Muscle layer of duodenum (tissue), 2 donors: ENCODE results near the gene IL17REL.
A peak's percentile ranks its signal among the peaks of the same experiment; 100 is the strongest.

Experiments
- H3K27ac ChIP-seq: one replicate; pipeline ENCODE4 v1.7.0; 2013; ENCODE audit warnings: mild to moderate bottlenecking, low read length
- H3K27me3 ChIP-seq: one replicate; pipeline ENCODE4 v1.7.0; 2013; ENCODE audit warnings: low read depth, mild to moderate bottlenecking, control low read depth, low read length
- H3K36me3 ChIP-seq, 2 donors: one replicate each; pipeline ENCODE4 v1.7.0; 2013; ENCODE audit warnings: low read length in 2 of 2, control low read depth in 1 of 2, mild to moderate bottlenecking in 1 of 2; ENCODE audit not compliant: insufficient read depth in 2 of 2, control insufficient read depth in 1 of 2
- H3K4me1 ChIP-seq, 2 donors: one replicate each; pipeline ENCODE4 v1.7.0; 2013; ENCODE audit warnings: low read length in 2 of 2, mild to moderate bottlenecking in 2 of 2, control low read depth in 1 of 2, moderate library complexity in 1 of 2; ENCODE audit not compliant: insufficient read depth in 2 of 2, control insufficient read depth in 1 of 2
- H3K4me3 ChIP-seq, 2 donors: one replicate each; pipeline ENCODE4 v1.7.0; 2013; ENCODE audit warnings: low read length in 2 of 2, low read depth in 1 of 2, mild to moderate bottlenecking in 1 of 2
- H3K9me3 ChIP-seq, 2 donors: one replicate each; pipeline ENCODE4 v1.7.0; 2013; ENCODE audit warnings: low read length in 2 of 2, control low read depth in 1 of 2, mild to moderate bottlenecking in 1 of 2; ENCODE audit not compliant: control insufficient read depth in 1 of 2
- donor health status: healthy.

Gene IL17REL

DNA sequence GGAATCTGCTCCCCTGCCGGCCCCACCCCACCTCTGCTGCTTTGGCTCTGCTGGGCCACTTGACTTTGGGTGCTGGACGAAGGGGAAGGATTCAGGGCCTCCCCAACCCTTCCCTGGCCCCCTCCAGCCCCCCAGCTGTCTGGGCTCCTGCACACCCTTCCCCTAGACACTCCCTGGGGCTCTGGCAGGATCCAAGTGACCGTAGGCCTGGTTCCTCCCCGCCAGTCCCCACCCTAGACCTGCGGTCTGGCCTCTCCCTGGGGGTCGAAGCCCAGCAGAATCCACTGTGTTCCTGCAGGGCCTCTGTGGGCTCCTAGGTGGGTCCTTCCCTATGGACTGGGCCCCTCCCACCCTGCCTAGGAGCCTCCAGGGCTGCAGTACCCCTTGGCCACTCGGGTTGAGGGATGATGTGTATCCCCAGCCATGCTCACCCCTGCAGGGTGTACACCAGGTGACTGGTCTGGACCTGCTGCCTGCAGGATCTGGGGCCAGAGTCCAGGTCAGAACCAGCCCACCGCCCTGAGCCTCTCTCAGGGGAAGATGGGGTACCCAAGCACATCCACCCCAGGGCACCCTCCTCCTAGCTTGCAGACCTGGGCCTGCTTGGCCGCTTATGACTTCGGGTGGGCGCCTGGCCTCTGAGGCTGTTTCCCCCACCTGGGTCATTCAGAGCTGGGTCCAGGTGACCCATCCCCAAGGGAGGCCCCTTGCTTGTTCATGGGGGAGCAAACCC, 46.4 kb downstream of the IL17REL start:
- Histone ChIP-seq H3K27ac (peak overlapping the region; percentile 29), H3K4me3 (no peak overlapping the region), H3K36me3 (peaks cover 11 to 19% of the 10 kb centered on the region in 2 donors), H3K4me1 (peaks cover 17 to 56% of the 10 kb centered on the region in 2 donors), H3K27me3 (no peaks in the 10 kb centered on the region), H3K9me3 (no peaks in the 10 kb centered on the region)

DNA sequence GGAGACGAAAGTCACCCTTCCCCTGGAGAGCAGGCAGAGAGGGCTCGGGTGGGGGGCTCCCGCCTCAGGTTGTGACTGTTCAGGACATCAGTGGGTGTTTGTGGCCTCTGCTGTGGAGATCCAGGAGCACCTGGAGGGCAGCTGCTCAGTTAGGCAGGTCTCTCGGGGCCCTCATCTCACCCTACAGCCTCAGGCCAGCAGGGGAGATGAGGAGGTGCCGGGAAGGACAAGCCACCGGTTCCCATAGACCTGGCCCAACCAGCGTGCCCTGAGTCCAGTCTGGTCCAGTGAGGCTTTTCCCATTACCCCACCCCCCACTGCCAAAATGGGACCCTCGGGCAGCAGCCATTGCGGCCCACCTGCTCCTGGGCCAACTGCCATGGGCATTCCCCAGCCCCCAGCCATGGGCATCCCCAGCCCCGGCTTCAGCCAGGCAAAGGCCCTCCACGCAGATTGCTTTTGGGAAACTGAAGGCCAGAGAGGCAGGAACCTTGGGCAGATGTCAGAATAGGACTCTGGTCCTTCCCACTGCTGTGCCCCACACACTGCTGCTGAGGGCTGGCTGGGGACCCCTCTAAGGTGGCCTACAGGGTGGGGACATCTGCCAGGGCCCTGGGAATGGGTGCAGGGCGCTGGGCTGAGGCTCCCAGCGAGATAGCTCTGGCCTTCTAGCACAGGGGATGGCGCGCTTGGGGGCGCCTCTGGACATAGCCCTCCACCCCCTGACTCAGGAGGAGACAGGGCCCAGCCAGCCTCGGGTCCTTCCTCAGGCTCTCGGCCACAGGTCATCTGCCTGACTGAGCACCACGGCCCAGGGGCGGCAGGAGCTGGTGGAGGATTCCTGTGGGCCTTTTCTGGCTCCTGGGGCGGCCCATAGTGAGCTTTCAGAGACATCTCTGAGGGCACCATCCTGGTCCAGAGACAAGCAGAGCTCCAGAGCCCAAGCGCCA, 47.2 kb downstream of the IL17REL start:
- Histone ChIP-seq H3K9me3 (no peaks in the 10 kb centered on the region), H3K4me1 (peaks cover 17 to 52% of the 10 kb centered on the region in 2 donors)

DNA sequence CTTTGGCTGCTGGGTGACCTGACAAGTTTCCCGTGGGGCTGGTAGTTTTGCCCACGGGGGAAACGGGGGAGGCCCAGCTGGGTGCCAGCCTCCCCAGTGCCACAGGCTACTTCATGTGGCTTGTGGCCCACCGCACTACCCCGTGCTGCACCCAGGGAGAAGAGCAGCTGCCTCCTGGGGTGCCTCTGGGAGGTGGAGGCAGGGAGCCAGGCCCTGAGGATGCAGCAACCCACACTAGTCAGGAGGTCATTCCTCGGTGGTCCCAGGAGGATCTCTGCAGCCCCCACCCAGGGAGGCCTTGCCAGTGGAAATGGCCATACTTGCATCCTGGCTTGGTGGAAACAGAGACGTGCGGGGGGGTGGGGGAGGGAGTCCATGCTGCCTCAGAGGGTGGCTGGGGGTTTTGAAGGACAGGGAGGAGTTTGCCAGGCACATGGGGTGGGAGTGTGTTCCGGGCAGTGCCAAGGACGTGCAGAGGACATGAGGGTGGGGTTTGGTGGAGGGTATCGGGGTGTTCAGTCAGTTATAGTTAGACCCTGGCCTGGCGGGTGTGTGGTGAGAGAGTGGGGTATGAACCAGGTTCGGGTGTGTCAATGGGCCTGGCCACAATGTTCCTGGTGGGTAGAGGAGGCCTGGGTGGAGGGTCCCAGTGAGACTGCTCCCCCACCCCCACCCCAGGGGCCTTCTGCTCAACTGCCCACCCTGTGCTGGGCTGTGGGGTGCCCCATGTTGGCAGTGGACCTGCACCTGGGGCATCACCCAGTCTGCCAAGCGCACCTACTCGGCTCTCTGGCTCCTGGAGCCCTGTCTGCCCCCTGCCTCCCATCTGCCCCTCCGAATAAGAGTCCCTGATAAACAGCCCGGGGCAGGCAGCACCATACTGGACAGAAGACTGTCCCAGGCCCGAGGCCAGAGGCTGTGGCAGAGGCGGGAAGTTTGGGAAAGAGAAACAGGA, 48.2 kb downstream of the IL17REL start:
- Histone ChIP-seq H3K27me3 (no peaks in the 10 kb centered on the region), H3K4me1 (peaks cover 20 to 51% of the 10 kb centered on the region in 2 donors), H3K36me3 (peaks cover 11 to 19% of the 10 kb centered on the region in 2 donors), H3K4me3 (peak overlapping the region in 1 of 2 donors; percentile 39), H3K9me3 (no peaks in the 10 kb centered on the region), H3K27ac (no peak overlapping the region)

More for the DNA sequence above, 47.2 kb downstream of the IL17REL start:
- Histone ChIP-seq H3K36me3 (peaks cover 11 to 19% of the 10 kb centered on the region in 2 donors), H3K27me3 (no peaks in the 10 kb centered on the region), H3K4me3 (no peak overlapping the region), H3K27ac (no peak overlapping the region)

DNA sequence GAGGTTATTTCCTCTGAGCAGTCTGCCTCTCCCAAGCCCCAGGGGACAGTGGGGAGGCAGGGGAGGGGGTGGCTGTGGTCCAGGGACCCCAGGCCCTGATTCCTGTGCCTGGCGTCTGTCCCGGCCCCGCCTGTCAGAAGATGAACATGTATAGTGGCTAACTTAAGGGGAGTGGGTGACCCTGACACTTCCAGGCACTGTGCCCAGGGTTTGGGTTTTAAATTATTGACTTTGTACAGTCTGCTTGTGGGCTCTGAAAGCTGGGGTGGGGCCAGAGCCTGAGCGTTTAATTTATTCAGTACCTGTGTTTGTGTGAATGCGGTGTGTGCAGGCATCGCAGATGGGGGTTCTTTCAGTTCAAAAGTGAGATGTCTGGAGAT, 48.9 kb downstream of the IL17REL start:
- Histone ChIP-seq H3K27ac (no peak overlapping the region), H3K36me3 (peaks cover 11 to 19% of the 10 kb centered on the region in 2 donors), H3K9me3 (no peaks in the 10 kb centered on the region), H3K4me1 (peaks cover 25 to 52% of the 10 kb centered on the region in 2 donors), H3K27me3 (no peaks in the 10 kb centered on the region), H3K4me3 (peak overlapping the region in 1 of 2 donors; percentile 73)

- Histone ChIP-seq H3K4me3 (peak overlapping the region; percentile 56 to 73), H3K36me3 (peaks cover 11 to 19% of the 10 kb centered on the region in 2 donors), H3K27me3 (no peaks in the 10 kb centered on the region), H3K27ac (peak overlapping the region; percentile 77), H3K9me3 (no peaks in the 10 kb centered on the region), H3K4me1 (peaks cover 25 to 51% of the 10 kb centered on the region in 2 donors)
Observed at GRCh38 chr22:49962751-49963646, 49.6 kb downstream of the IL17REL start.

DNA sequence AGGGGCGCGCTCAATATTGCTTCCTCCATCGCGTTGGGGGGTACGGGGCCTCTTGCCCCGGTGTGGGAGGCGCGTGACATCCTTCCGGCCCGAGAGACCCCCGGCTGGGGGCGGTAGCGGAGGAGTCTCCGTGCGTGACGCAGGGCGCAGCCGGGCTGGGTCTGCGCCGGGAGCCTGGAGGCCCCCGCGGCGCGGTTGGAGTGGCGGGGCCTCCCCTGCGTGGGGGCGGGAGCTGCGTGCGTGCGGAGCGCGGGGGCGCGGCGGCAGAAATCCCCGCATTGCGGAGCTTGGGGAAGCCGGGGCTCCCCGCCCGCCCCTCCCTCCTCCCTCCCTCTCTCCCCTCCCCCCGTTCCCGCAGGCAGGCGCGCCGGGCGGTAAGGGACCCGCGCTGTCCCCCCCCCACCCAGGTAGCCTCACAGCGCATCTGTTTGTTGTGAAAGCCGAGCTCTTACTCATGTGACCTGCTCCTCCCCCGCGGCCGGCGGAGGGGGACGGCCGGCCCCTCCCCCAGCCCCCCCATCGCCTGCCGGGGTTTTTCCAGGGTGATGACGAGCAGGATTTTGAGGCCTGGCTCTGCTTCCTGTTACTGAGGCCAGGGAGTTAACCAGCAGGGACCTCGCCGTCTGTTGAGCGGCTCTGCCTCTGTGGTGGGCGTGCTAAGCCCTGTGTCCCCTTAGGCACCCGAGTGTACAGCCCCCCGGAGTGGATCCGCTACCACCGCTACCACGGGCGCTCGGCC, 50.4 kb downstream of the IL17REL start:
- no peaks in the 10 kb centered on the region for H3K9me3 ChIP-seq
- peak overlapping the region; percentile 72 to 73 for H3K4me3 ChIP-seq
- H3K4me1 ChIP-seq: peaks cover 20 to 47% of the 10 kb centered on the region in 2 donors
- no peaks in the 10 kb centered on the region for H3K27me3 ChIP-seq
- H3K36me3 ChIP-seq: peaks cover 11 to 19% of the 10 kb centered on the region in 2 donors
- H3K27ac ChIP-seq: peak overlapping the region; percentile 77

DNA sequence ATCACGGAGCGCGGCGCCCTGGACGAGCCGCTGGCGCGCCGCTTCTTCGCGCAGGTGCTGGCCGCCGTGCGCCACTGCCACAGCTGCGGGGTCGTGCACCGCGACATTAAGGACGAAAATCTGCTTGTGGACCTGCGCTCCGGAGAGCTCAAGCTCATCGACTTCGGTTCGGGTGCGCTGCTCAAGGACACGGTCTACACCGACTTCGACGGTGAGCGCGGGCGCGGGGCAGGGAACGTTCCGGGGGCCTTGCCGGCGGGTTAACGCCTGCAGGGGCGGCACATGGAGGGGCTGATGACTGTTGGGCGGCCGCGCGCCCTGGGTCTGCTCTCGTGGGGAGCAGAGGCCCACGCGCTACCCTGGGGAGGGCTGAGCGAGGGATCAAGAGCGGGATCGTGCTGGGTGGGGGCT, 51.0 kb downstream of the IL17REL start:
- no peaks in the 10 kb centered on the region for H3K9me3 ChIP-seq

DNA sequence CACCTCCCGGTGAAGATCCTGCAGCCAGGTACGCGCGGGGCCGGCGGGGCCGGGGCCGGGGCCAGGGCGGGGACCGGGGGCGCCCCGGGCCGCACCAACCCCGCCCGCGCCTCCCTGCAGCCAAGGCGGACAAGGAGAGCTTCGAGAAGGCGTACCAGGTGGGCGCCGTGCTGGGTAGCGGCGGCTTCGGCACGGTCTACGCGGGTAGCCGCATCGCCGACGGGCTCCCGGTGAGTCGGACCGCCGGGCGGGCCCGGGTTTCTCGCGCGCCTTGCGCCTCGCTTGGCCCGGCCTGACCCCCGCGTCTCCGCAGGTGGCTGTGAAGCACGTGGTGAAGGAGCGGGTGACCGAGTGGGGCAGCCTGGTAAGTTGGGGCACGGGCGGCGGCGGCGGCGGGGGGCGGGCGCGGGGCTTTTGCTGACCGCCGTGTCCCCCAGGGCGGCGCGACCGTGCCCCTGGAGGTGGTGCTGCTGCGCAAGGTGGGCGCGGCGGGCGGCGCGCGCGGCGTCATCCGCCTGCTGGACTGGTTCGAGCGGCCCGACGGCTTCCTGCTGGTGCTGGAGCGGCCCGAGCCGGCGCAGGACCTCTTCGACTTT, 51.5 kb downstream of the IL17REL start:
- H3K4me3 ChIP-seq: peak overlapping the region; percentile 72 to 73
- peaks cover 11 to 19% of the 10 kb centered on the region in 2 donors for H3K36me3 ChIP-seq
- no peaks in the 10 kb centered on the region for H3K27me3 ChIP-seq
- H3K9me3 ChIP-seq: no peaks in the 10 kb centered on the region
- peaks cover 16 to 36% of the 10 kb centered on the region in 2 donors for H3K4me1 ChIP-seq
- H3K27ac ChIP-seq: no peak overlapping the region

More for the DNA sequence above, 51.0 kb downstream of the IL17REL start:
- Histone ChIP-seq H3K4me3 (peak overlapping the region; percentile 72 to 73), H3K4me1 (peaks cover 16 to 41% of the 10 kb centered on the region in 2 donors), H3K27me3 (no peaks in the 10 kb centered on the region), H3K36me3 (peaks cover 11 to 19% of the 10 kb centered on the region in 2 donors), H3K27ac (peak overlapping the region; percentile 45)
